Stimulated activated CD8-positive, alpha-beta memory T cell treated with anti-CD3 and anti-CD28 coated beads, Interleukin-15, amount 100 ng/mL, for 24 hours (primary cell): ENCODE results near the gene UNKL.
"Not testable (repeated sequence)": the region's sequence is repeated elsewhere in the genome, so short reads cannot be mapped to it uniquely, and the experiment has no call there.

ENCODE experiments used
- DNase-seq: peaks from one replicate; pipeline ENCODE4 v3.0.0-alpha.2; 2020; ENCODE audit warnings: low read depth

Gene UNKL

GRCh38 chr16:1337486-1337885 is 77.0 kb downstream of the UNKL start:
- no peak for DNase-seq

- DNase-seq = no peak
These were observed 77.9 kb downstream of the UNKL start for GRCh38 chr16:1336619-1337018.

GRCh38 chr16:1335996-1336395 is 78.5 kb downstream of the UNKL start:
- no peak for DNase-seq

GRCh38 chr16:1335211-1335971 is 79.1 kb downstream of the UNKL start:
- DNase-seq = no peak

- no peak for DNase-seq
These were observed 79.8 kb downstream of the UNKL start for GRCh38 chr16:1334739-1335138.

GRCh38 chr16:1333854-1334700 is 80.4 kb downstream of the UNKL start:
- DNase-seq = no peak

GRCh38 chr16:1333149-1333812 is 81.2 kb downstream of the UNKL start, which contains the start of gene BAIAP3:
TSS of gene BAIAP3 (plus strand) at chr16:1333645. CDS start at chr16:1338550, 4,905 bp downstream.
- DNase-seq = no peak

- DNase-seq = no peak
These were observed 81.8 kb downstream of the UNKL start for GRCh38 chr16:1332618-1333148.

- DNase-seq = no peak
These were observed 82.5 kb downstream of the UNKL start for GRCh38 chr16:1331712-1332617.

GRCh38 chr16:1330931-1331711 is 83.4 kb downstream of the UNKL start:
- no peak for DNase-seq

- DNase-seq = no peak
These were observed 84.1 kb downstream of the UNKL start for GRCh38 chr16:1330260-1330914.

GRCh38 chr16:1328961-1329360 is 85.5 kb downstream of the UNKL start:
- not testable (repeated sequence) for DNase-seq

GRCh38 chr16:1328136-1328535 is 86.4 kb downstream of the UNKL start:
- DNase-seq = not testable (repeated sequence)

GRCh38 chr16:1327619-1327947 is 86.9 kb downstream of the UNKL start:
- DNase-seq = no peak

GRCh38 chr16:1326946-1327618 is 87.4 kb downstream of the UNKL start:
- no peak for DNase-seq

- DNase-seq = no peak
These were observed 88.1 kb downstream of the UNKL start for GRCh38 chr16:1326391-1326790.

GRCh38 chr16:1325673-1326371 is 88.7 kb downstream of the UNKL start:
- no peak for DNase-seq

- DNase-seq = no peak
These were observed 89.2 kb downstream of the UNKL start for GRCh38 chr16:1325261-1325660.

GRCh38 chr16:1324286-1324826 is 90.1 kb downstream of the UNKL start:
- DNase-seq = no peak
